Left ventricle myocardium inferior (tissue), 1 donor: ENCODE results near the gene RFC4. TPM values are rescaled to one million over a fixed set of nuclear protein-coding genes. Genes with fewer than 3 reads are reported as not detected.
A peak's percentile ranks its signal among the peaks of the same experiment; 100 is the strongest.
"Not testable (repeated sequence)": the region's sequence is repeated elsewhere in the genome, so short reads cannot be mapped to it uniquely, and the experiment has no call there.

Experiments used
- DNase-seq: peaks from one replicate; pipeline ENCODE4 v3.0.0-alpha.2; 2020
- H3K27ac ChIP-seq: fragments of 200-600 bp; replicated peaks from 2 replicates; pipeline ENCODE4 v1.8.0; 2021
- H3K27me3 ChIP-seq: fragments of 200-600 bp; 2 replicates; pipeline ENCODE4 v1.8.0; 2021; ENCODE audit warnings: low read depth
- H3K36me3 ChIP-seq: fragments of 200-600 bp; 2 replicates; pipeline ENCODE4 v1.8.0; 2021
- H3K4me1 ChIP-seq: fragments of 200-600 bp; 2 replicates; pipeline ENCODE4 v1.8.0; 2021
- H3K4me3 ChIP-seq: fragments of 200-600 bp; 2 replicates; pipeline ENCODE4 v1.8.0; 2021; ENCODE audit warnings: mild to moderate bottlenecking, moderate library complexity
- H3K9me3 ChIP-seq: fragments of 200-600 bp; replicated peaks from 2 replicates; pipeline ENCODE4 v1.8.0; 2021
- CTCF ChIP-seq: fragments of 200-600 bp; IDR thresholded peaks from 2 replicates; pipeline ENCODE4 v1.8.0; 2021; ENCODE audit warnings: antibody characterized with exemption, mild to moderate bottlenecking, borderline replicate concordance
- intact Hi-C: fragments of 100-400 bp; cut with micrococcal nuclease; formaldehyde crosslinking; loops from one replicate; pipeline ENCODE4 v1.11.0; 2022
- long read RNA-seq: library from polyadenylated mRNA; unstranded; transcript quantifications from one replicate; pipeline ENCODE4 v2.0.0, GENCODE V29; 2021
- total RNA-seq: library from RNA; stranded (reverse); fragmentation: NEBNext Ultra II Directional; extraction: Animal tissue kit (Norgen Biotek cat#: 25700); gene quantifications from one replicate; pipeline ENCODE4 v1.2.1, GENCODE V29; 2021
- donor health status: DM: no; HTN: yes; CAD: no; lungs with severe emphysema.

The RFC4 gene, protein sequence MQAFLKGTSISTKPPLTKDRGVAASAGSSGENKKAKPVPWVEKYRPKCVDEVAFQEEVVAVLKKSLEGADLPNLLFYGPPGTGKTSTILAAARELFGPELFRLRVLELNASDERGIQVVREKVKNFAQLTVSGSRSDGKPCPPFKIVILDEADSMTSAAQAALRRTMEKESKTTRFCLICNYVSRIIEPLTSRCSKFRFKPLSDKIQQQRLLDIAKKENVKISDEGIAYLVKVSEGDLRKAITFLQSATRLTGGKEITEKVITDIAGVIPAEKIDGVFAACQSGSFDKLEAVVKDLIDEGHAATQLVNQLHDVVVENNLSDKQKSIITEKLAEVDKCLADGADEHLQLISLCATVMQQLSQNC
- total RNA-seq: 9.6 TPM
- long read RNA-seq, transcript RFC4-201 (11 exons, 1,384 nt): major isoform, 5 of 6 reads
- long read RNA-seq, partial matches to known transcripts: 0 of 6 reads
- long read RNA-seq, other reads (novel, unspliced or antisense): 0 of 6 reads

DNA sequence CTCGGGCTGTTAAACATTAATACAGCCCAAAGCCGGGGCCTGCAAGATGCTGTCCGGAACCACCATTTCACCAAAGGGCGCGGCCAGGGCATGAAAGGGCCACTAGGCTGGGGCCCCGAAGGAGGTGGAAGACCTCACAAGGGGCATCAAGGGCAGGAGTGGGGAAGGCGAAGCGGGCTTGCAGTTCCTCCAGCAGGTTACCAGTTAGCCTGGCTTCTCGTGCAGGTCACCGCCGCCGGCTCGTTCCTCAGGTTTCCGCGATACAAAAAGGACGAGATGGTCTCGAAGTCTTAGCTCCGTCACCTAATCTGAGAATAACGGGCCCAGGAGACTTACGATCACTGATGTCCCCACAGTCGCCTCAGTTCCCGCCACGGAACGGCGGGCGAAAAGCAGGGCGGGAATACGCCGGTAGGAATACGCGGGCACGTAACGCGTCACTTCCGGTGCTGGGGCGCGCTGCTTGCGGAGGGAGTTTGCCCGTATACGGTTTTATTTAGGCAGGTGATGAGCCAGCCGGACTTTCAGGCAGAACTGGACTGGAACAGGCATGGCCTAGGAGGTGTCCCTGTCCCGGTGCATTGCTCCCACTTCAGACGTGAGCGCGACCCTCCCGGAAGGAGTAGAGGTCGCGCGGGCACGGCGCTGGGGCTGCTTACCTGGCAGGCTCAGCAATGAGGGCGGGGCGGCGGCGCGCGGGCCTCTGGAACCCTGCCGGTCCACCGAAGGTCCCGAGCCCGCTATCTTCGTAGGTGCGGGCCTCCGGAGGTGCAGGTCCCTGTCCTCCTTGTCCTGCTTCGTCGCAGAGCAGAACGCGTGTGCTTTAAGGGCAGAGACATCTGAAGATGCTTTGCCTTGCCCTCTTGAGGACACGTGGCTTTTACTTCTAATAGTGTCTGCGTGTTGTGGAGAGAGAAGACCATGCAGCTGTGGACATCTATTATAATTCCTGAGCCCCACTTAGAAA is at the start of gene RFC4:
RFC4 (minus strand) TSS at position 394 of the 967 bp plus-strand sequence. CDS start 1,769 bp downstream, outside the sequence.
- intact Hi-C loops: no loop called here
- H3K27ac ChIP-seq: peak within 1 kb of the TSS; percentile 88
- peaks cover 9% of the 10 kb centered on the region for H3K36me3 ChIP-seq
- H3K9me3 ChIP-seq: no peaks in the 10 kb centered on the region
- H3K4me3 ChIP-seq: peak within 1 kb of the TSS; percentile 92
- DNase-seq: peak; percentile 88
- TF ChIP-seq CTCF: no peak
- H3K4me1 ChIP-seq: peaks cover 24% of the 10 kb centered on the region
- H3K27me3 ChIP-seq: no peaks in the 10 kb centered on the region

DNA sequence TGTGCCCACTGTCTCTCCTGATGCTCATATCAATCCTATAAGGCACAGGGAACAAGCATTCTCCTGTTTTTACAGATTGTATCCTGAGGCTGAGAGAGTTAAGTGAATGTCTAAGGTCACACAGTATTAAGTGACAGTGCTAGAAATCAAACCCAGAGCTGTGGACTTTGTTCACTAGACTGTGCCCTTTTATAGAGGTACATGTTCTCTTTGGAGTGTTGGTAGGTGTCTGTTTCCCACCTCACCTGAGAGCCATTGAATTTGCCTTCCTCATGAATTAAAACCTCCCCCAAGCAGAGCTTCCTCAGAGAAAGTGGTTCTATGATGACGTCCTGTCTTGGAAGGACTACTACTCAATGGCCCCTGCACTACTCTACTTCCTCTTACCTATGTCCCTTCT is 48.7 kb upstream of the RFC4 start:
- H3K4me1 ChIP-seq: no peaks in the 10 kb centered on the region
- intact Hi-C loops: loop anchor here (10.0 kb wide), 1 partner anchor 70 kb away; no protein-coding TSS in a partner anchor
- no peaks in the 10 kb centered on the region for H3K27me3 ChIP-seq
- no peak for TF ChIP-seq CTCF
- H3K27ac ChIP-seq: no peak overlapping the region
- DNase-seq: no peak
- no peak overlapping the region for H3K4me3 ChIP-seq
- H3K9me3 ChIP-seq: peaks cover 16% of the 10 kb centered on the region
- H3K36me3 ChIP-seq: no peaks in the 10 kb centered on the region

DNA sequence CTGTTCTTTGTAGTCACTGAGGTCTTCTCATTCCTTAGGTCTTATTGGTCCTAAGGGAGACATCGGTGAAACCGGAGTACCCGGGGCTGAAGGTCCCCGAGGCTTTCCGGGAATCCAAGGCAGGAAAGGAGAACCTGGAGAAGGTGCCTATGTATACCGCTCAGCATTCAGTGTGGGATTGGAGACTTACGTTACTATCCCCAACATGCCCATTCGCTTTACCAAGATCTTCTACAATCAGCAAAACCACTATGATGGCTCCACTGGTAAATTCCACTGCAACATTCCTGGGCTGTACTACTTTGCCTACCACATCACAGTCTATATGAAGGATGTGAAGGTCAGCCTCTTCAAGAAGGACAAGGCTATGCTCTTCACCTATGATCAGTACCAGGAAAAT is 47.9 kb upstream of the RFC4 start:
- DNase-seq: no peak
- Histone ChIP-seq H3K27ac (no peak overlapping the region), H3K4me1 (no peaks in the 10 kb centered on the region), H3K9me3 (peaks cover 13% of the 10 kb centered on the region), H3K27me3 (no peaks in the 10 kb centered on the region), H3K4me3 (no peak overlapping the region), H3K36me3 (no peaks in the 10 kb centered on the region)
- intact Hi-C loops: loop anchor here (10.0 kb wide), 1 partner anchor 71 kb away; no protein-coding TSS in a partner anchor
- TF ChIP-seq CTCF: no peak

GRCh38 chr3:186852994-186853393 is 46.7 kb upstream of the RFC4 start:
- TF ChIP-seq CTCF: no peak
- DNase-seq: no peak
- intact Hi-C loops: loop anchor here (10.0 kb wide), 1 partner anchor 72 kb away; no protein-coding TSS in a partner anchor

GRCh38 chr3:186851835-186852234 is 45.6 kb upstream of the RFC4 start:
- H3K4me1 ChIP-seq, H3K36me3 ChIP-seq, H3K27ac ChIP-seq, H3K4me3 ChIP-seq, H3K9me3 ChIP-seq, DNase-seq, H3K27me3 ChIP-seq: not testable (repeated sequence)
- intact Hi-C loops: loop anchor here (10.0 kb wide), 1 partner anchor 73 kb away; no protein-coding TSS in a partner anchor

More at GRCh38 chr3:186852994-186853393, 46.7 kb upstream of the RFC4 start:
- peaks cover 2% of the 10 kb centered on the region for H3K9me3 ChIP-seq
- no peak overlapping the region for H3K27ac ChIP-seq
- H3K4me1 ChIP-seq: no peaks in the 10 kb centered on the region
- no peaks in the 10 kb centered on the region for H3K27me3 ChIP-seq
- H3K36me3 ChIP-seq: no peaks in the 10 kb centered on the region
- no peak overlapping the region for H3K4me3 ChIP-seq
